ENCODE data around the gene SLC22A12. TPM values are rescaled to one million over a fixed set of nuclear protein-coding genes. Genes with fewer than 3 reads are reported as not detected.

Gene SLC22A12
- total and polyA plus RNA-seq, 2 of the 8 experiments (the other 6 are each of a cell fraction or from before 2014, with no cell fraction given) = not detected

GRCh38 chr11:64593156-64594105 lies 2.4 kb downstream of the SLC22A12 start:
- no peak for FAIRE-seq
- TF ChIP-seq ATF3 (IDR thresholded peaks at IDR 0.05; ENCODE audit: insufficient read depth, low read depth, low read length) (no peak), HDAC2 (IDR thresholded peaks at IDR 0.05; ENCODE audit: borderline replicate concordance in 1 of 2, low read depth in 2 of 2, low read length in 2 of 2) (no peak), SUZ12 (IDR thresholded peaks at IDR 0.05; ENCODE audit: low read length) (no peak), ZNF274 (IDR thresholded peaks at IDR 0.05; ENCODE audit: borderline replicate concordance, extremely low read depth, low read length) (no peak), USF2 (IDR thresholded peaks at IDR 0.05; ENCODE audit: low read length) (no peak), CTCF (IDR thresholded peaks at IDR 0.05; ENCODE audit: control extremely low read depth in 1 of 3, insufficient read depth in 1 of 3, low read depth in 1 of 3, low read length in 3 of 3) (no peak)

More at GRCh38 chr11:64593156-64594105, 2.4 kb downstream of the SLC22A12 start:
- Histone ChIP-seq H2BK15ac (ENCODE audit: low read length) (no peak overlapping the region), H3K9me3 (ENCODE audit: insufficient read depth in 2 of 2, low read depth in 1 of 2, low read length in 1 of 2) (peaks cover 0 to 7% of the 10 kb centered on the region in 2 experiments; a peak in 2 of 4 replicates), H4K5ac (ENCODE audit: insufficient read length, low read depth, low read length) (no peak overlapping the region), H4K91ac (replicated peaks; ENCODE audit: insufficient read length, low read length) (no peak overlapping the region), H2AFZ (ENCODE audit: low read length) (no peak overlapping the region), H3K18ac (ENCODE audit: extremely low read depth, low read length) (no peak overlapping the region), H3K4me3 (ENCODE audit: extremely low read depth in 1 of 4, insufficient read depth in 2 of 4, low read depth in 3 of 4, low read length in 4 of 4) (no peak overlapping the region), H3K79me1 (ENCODE audit: low read depth, low read length) (no peaks in the 10 kb centered on the region), H4K8ac (ENCODE audit: extremely low read depth, insufficient read depth, low read length) (no peak overlapping the region), H3K9ac (replicated peaks in 1 of 4; ENCODE audit: extremely low read depth in 1 of 4, low read depth in 3 of 4, low read length in 3 of 4) (no peak overlapping the region), H3K27me3 (replicated peaks in 1 of 4; ENCODE audit: control insufficient read depth in 3 of 4, extremely low read depth in 1 of 4, insufficient read depth in 3 of 4, low read length in 3 of 4) (peaks cover 0 to 3% (median 2%) of the 10 kb centered on the region in 4 experiments; a peak in 3 of 7 replicates), H3K56ac (replicated peaks; ENCODE audit: insufficient read length, low read depth, low read length) (no peak overlapping the region), H3K23me2 (ENCODE audit: low read depth, low read length) (peaks cover 21% of the 10 kb centered on the region; the same call in 1 of the 2 replicates), H3K4me2 (ENCODE audit: insufficient read depth in 1 of 2, low read depth in 2 of 2, low read length in 2 of 2) (no peak overlapping the region), H2BK12ac (ENCODE audit: low read depth, low read length) (no peak overlapping the region), H2BK5ac (ENCODE audit: low read depth, low read length) (no peak overlapping the region), H2BK120ac (replicated peaks; ENCODE audit: low read depth, low read length) (no peak overlapping the region), H3K23ac (ENCODE audit: insufficient read length) (no peak overlapping the region), H3K36me3 (ENCODE audit: control insufficient read depth in 2 of 4, insufficient read depth in 4 of 4, low read length in 3 of 4) (no peaks in the 10 kb centered on the region), H3K4ac (replicated peaks; ENCODE audit: insufficient read length, low read depth, low read length) (no peak overlapping the region), H3K79me2 (ENCODE audit: control insufficient read depth in 1 of 2, insufficient read depth in 2 of 2, low read length in 2 of 2) (no peaks in the 10 kb centered on the region), H3K27ac (ENCODE audit: low read depth, low read length) (no peak overlapping the region), H4K20me1 (replicated peaks in 1 of 2; ENCODE audit: control insufficient read depth in 1 of 2, insufficient read depth in 2 of 2, low read length in 2 of 2) (peaks cover 0 to 11% of the 10 kb centered on the region in 2 experiments), H3K14ac (ENCODE audit: insufficient read length) (no peak overlapping the region), H2BK20ac (ENCODE audit: low read length) (no peak overlapping the region), H3K4me1 (replicated peaks in 1 of 4; ENCODE audit: control insufficient read depth in 3 of 4, insufficient read depth in 4 of 4, low read length in 3 of 4) (no peaks in the 10 kb centered on the region), H2AK5ac (ENCODE audit: low read depth, low read length) (no peak overlapping the region)
- WGBS, 2 experiments (ENCODE audit: extremely low coverage in 1 of 2, insufficient coverage in 1 of 2, insufficient read length in 1 of 2, insufficient replicate concordance in 2 of 2, low coverage in 1 of 2, low lambda C conversion rate in 2 of 2, missing lambda C conversion rate in 1 of 2) = 84% methylated on average over 31 of the region's 32 CpGs; no CpG with 5 or more reads in 1 of the 2 experiments
- POLR2A ChIA-PET (ENCODE audit: partially characterized antibody) = no interaction called here
- CTCF ChIA-PET (ENCODE audit: partially characterized antibody) = interaction anchor here (0.5 to 1.3 kb wide), 4 partner anchors 9 to 237 kb away, joined by 3 read pairs; no protein-coding TSS in a partner anchor
- no peak for DNase-seq (ENCODE audit: low read depth in 1 of 2, low spot score in 2 of 2)

Data from H1 (cell line).